ENCODE measurements around the gene XXYLT1.

DNA sequence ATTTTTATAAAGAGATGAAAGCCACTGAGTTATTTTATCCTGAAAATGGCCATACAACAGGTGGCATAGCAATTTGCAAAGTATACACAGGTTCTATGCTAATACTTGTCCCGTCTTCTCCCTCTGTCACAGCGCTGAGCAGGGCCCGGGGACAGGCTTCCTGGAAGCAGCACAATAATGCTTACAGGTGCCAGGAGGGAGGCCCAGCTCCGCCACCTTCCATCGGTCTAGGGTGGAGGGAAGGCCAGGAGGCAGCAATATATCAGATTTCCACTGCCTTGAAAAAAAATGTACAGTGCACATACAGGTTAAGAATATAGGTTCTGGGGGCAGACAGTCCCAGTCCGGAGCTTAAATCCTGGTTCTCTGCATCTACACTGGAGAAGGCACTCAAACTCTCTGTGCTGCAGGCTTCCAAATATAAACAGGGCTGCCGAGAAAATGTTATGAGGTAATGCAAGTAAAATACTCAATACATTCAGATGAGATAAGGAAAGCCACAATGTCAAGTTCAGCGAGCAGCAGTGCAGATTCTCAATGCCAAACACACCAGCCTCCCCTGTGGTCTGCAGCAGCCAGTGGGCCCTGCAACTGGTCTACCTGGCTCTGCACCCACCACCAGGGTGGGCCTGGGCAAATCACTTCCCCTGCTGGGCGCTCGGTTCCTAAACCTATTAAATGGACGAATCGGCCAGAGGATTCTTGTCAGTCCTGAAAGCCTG, 189.6 kb downstream of the XXYLT1 start:
- TF ChIP-seq SRF (IDR thresholded peaks at IDR 0.05; ENCODE audit: low read depth in 2 of 2, low read length in 2 of 2): no peak
- TF ChIP-seq RELA (IDR thresholded peaks at IDR 0.05; ENCODE audit: borderline replicate concordance, partially characterized antibody): no peak
